Measurements from ENCODE around the gene UBXN6. TPM values are rescaled to one million over a fixed set of nuclear protein-coding genes. Genes with fewer than 3 reads are reported as not detected.

Gene UBXN6
- total RNA-seq, 1 experiment from 2014 or later, result 76.5 TPM

DNA sequence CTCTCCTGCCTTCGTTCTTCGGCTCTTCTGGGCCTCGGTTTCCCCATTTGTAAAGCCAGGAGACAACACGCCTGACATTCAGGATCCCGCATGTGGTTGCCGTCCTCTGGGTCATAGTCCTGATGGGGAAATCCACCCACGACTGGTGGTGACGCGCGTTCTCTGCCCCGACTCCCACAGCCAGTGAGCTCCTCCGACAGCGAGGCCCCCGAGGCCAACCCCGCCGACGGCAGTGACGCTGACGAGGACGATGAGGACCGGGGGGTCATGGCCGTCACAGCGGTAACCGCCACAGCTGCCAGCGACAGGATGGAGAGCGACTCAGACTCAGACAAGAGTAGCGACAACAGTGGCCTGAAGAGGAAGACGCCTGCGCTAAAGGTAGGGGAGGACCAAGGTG lies 30.9 kb upstream of the UBXN6 start:
- H3K79me2 ChIP-seq (ENCODE audit: insufficient read depth, low read length), result peaks cover 2% of the 10 kb centered on the region; the same call in 1 of the 2 replicates
- ATAC-seq (no peak), DNase-seq (ENCODE audit: low read depth, low spot score) (no peak)
- H3K9me3 ChIP-seq (ENCODE audit: control insufficient read depth in 1 of 2, insufficient read depth in 1 of 2, low read depth in 1 of 2, low read length in 2 of 2), result peaks cover 0 to 4% of the 10 kb centered on the region in 2 experiments; a peak in 1 of 4 replicates
- ChIA-PET CTCF (no interaction called here), RAD21 (ENCODE audit: low non-redundant PET in 1 of 2, low total read pairs in 2 of 2, uncharacterized antibody in 2 of 2, unreplicated experiment in 2 of 2) (no interaction called here), POLR2A (no interaction called here)
- TF ChIP-seq ZNF274 (IDR thresholded peaks at IDR 0.05; ENCODE audit: low read depth, low read length) (no peak), SIN3A (IDR thresholded peaks at IDR 0.05; ENCODE audit: low read depth) (no peak), TCF7L2 (IDR thresholded peaks at IDR 0.05; ENCODE audit: borderline replicate concordance, extremely low read depth, insufficient read depth, insufficient read length) (no peak), ZFX (IDR thresholded peaks at IDR 0.05) (no peak), YY1 (IDR thresholded peaks at IDR 0.05; ENCODE audit: extremely low read depth, insufficient replicate concordance, low read depth, low read length) (no peak)
- TF ChIP-seq, protein P1, sequence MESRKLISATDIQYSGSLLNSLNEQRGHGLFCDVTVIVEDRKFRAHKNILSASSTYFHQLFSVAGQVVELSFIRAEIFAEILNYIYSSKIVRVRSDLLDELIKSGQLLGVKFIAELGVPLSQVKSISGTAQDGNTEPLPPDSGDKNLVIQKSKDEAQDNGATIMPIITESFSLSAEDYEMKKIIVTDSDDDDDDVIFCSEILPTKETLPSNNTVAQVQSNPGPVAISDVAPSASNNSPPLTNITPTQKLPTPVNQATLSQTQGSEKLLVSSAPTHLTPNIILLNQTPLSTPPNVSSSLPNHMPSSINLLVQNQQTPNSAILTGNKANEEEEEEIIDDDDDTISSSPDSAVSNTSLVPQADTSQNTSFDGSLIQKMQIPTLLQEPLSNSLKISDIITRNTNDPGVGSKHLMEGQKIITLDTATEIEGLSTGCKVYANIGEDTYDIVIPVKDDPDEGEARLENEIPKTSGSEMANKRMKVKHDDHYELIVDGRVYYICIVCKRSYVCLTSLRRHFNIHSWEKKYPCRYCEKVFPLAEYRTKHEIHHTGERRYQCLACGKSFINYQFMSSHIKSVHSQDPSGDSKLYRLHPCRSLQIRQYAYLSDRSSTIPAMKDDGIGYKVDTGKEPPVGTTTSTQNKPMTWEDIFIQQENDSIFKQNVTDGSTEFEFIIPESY (IDR thresholded peaks at IDR 0.05; ENCODE audit: extremely low read depth, insufficient replicate concordance, low read length), result no peak
- TF ChIP-seq, protein P2, sequence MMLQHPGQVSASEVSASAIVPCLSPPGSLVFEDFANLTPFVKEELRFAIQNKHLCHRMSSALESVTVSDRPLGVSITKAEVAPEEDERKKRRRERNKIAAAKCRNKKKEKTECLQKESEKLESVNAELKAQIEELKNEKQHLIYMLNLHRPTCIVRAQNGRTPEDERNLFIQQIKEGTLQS (IDR thresholded peaks at IDR 0.05), result no peak
- TF ChIP-seq, protein P3, sequence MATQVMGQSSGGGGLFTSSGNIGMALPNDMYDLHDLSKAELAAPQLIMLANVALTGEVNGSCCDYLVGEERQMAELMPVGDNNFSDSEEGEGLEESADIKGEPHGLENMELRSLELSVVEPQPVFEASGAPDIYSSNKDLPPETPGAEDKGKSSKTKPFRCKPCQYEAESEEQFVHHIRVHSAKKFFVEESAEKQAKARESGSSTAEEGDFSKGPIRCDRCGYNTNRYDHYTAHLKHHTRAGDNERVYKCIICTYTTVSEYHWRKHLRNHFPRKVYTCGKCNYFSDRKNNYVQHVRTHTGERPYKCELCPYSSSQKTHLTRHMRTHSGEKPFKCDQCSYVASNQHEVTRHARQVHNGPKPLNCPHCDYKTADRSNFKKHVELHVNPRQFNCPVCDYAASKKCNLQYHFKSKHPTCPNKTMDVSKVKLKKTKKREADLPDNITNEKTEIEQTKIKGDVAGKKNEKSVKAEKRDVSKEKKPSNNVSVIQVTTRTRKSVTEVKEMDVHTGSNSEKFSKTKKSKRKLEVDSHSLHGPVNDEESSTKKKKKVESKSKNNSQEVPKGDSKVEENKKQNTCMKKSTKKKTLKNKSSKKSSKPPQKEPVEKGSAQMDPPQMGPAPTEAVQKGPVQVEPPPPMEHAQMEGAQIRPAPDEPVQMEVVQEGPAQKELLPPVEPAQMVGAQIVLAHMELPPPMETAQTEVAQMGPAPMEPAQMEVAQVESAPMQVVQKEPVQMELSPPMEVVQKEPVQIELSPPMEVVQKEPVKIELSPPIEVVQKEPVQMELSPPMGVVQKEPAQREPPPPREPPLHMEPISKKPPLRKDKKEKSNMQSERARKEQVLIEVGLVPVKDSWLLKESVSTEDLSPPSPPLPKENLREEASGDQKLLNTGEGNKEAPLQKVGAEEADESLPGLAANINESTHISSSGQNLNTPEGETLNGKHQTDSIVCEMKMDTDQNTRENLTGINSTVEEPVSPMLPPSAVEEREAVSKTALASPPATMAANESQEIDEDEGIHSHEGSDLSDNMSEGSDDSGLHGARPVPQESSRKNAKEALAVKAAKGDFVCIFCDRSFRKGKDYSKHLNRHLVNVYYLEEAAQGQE (IDR thresholded peaks at IDR 0.05; ENCODE audit: low read depth), result no peak
- no peaks in the 10 kb centered on the region for H3K4me1 ChIP-seq (ENCODE audit: control insufficient read depth in 1 of 2, insufficient read depth in 2 of 2, low read length in 2 of 2)
- H2AFZ ChIP-seq (ENCODE audit: low read depth, low read length, poor library complexity, severe bottlenecking), result no peak overlapping the region
- H3K4me3 ChIP-seq (replicated peaks in 1 of 2; ENCODE audit: low read depth in 1 of 2, low read length in 2 of 2), result no peak overlapping the region
- no peaks in the 10 kb centered on the region for H3K27me3 ChIP-seq (ENCODE audit: insufficient read depth, low read length)
- no peak overlapping the region for H3K4me2 ChIP-seq (ENCODE audit: low read length)
- H3K27ac ChIP-seq (ENCODE audit: low read depth, low read length), result no peak overlapping the region
- no peak overlapping the region for H3K9ac ChIP-seq (ENCODE audit: low read length)
- intact Hi-C loops (cut with micrococcal nuclease), result no loop called here
- no peaks in the 10 kb centered on the region for H4K20me1 ChIP-seq (ENCODE audit: insufficient read depth)
- H3K9me2 ChIP-seq (ENCODE audit: insufficient read depth), result no peaks in the 10 kb centered on the region
- peaks cover 6 to 24% of the 10 kb centered on the region in 2 experiments; a peak in 3 of 4 replicates for H3K36me3 ChIP-seq (ENCODE audit: control insufficient read depth in 1 of 2, insufficient read depth in 2 of 2, low read length in 2 of 2)
- BruUV-seq (replicated peaks), result no TSS peak
